ENCODE data around the gene LRTM2. TPM values are rescaled to one million over a fixed set of nuclear protein-coding genes. Genes with fewer than 3 reads are reported as not detected.

LRTM2 gene
- total and polyA plus RNA-seq, 12 donors, result 0.06 TPM; not detected in 11

GRCh38 chr12:1837541-1838204 is 17.3 kb downstream of the LRTM2 start:
- no peaks in the 10 kb centered on the region for H3K4me1 ChIP-seq (replicated peaks in 1 of 2)
- no peaks in the 10 kb centered on the region for H3K9me3 ChIP-seq (replicated peaks in 1 of 3)
- H3K27me3 ChIP-seq, result no peaks in the 10 kb centered on the region
- no peak for DNase-seq
- WGBS, 4 donors, result 87 to 91% (median 89%) methylated on average over 9 to 12 of the region's 12 CpGs
- no peak overlapping the region for H3K27ac ChIP-seq
- no peak overlapping the region for H3K4me3 ChIP-seq
- TF ChIP-seq CTCF (IDR thresholded peaks at IDR 0.05) (no peak), POLR2A (IDR thresholded peaks at IDR 0.05) (no peak)
- intact Hi-C loops (cut with DNase I), result no loop called here
- H3K36me3 ChIP-seq (replicated peaks in 1 of 2), result no peaks in the 10 kb centered on the region

GRCh38 chr12:1838205-1838993 is 18.0 kb downstream of the LRTM2 start:
- intact Hi-C loops (cut with DNase I), result no loop called here
- WGBS, 4 donors, result 81 to 87% (median 86%) methylated on average over 17 to 26 of the region's 26 CpGs
- no peak overlapping the region for H3K27ac ChIP-seq
- H3K36me3 ChIP-seq (replicated peaks in 1 of 2), result no peaks in the 10 kb centered on the region
- no peak for DNase-seq
- no peaks in the 10 kb centered on the region for H3K9me3 ChIP-seq (replicated peaks in 1 of 3)
- no peaks in the 10 kb centered on the region for H3K27me3 ChIP-seq
- H3K4me3 ChIP-seq, result no peak overlapping the region
- no peaks in the 10 kb centered on the region for H3K4me1 ChIP-seq (replicated peaks in 1 of 2)
- TF ChIP-seq CTCF (IDR thresholded peaks at IDR 0.05), result no peak
- no peak for TF ChIP-seq POLR2A (IDR thresholded peaks at IDR 0.05)

- Histone ChIP-seq H3K9me3 (replicated peaks in 1 of 3) (no peaks in the 10 kb centered on the region), H3K4me1 (replicated peaks in 1 of 2) (no peaks in the 10 kb centered on the region), H3K27ac (no peak overlapping the region), H3K27me3 (no peaks in the 10 kb centered on the region), H3K36me3 (replicated peaks in 1 of 2) (no peaks in the 10 kb centered on the region), H3K4me3 (no peak overlapping the region)
- intact Hi-C loops (cut with DNase I), result no loop called here
- DNase-seq, result no peak
- TF ChIP-seq CTCF (IDR thresholded peaks at IDR 0.05), result no peak
- TF ChIP-seq POLR2A (IDR thresholded peaks at IDR 0.05), result no peak
- WGBS, 4 donors, result 81 to 91% (median 86%) methylated on average over 12 to 15 of the region's 15 CpGs
Measured at GRCh38 chr12:1838994-1839365, 18.6 kb downstream of the LRTM2 start.

- Histone ChIP-seq H3K4me1 (replicated peaks in 1 of 2) (no peaks in the 10 kb centered on the region), H3K27ac (no peak overlapping the region), H3K27me3 (no peaks in the 10 kb centered on the region), H3K36me3 (replicated peaks in 1 of 2) (no peaks in the 10 kb centered on the region), H3K9me3 (replicated peaks in 1 of 3) (no peaks in the 10 kb centered on the region), H3K4me3 (no peak overlapping the region)
- intact Hi-C loops (cut with DNase I), result no loop called here
- WGBS, 4 donors, result 68 to 100% (median 85%) methylated on average over 2 to 10 of the region's 10 CpGs
- TF ChIP-seq POLR2A (IDR thresholded peaks at IDR 0.05), result no peak
- TF ChIP-seq CTCF (IDR thresholded peaks at IDR 0.05), result no peak
- DNase-seq, result no peak
Measured at GRCh38 chr12:1839464-1839863, 19.1 kb downstream of the LRTM2 start.
